ENCODE data around the gene NEK11. TPM values are rescaled to one million over a fixed set of nuclear protein-coding genes. Genes with fewer than 3 reads are reported as not detected.

Gene NEK11
- total RNA-seq, 1 donor from 2014 or later, result 3.9 TPM

DNA sequence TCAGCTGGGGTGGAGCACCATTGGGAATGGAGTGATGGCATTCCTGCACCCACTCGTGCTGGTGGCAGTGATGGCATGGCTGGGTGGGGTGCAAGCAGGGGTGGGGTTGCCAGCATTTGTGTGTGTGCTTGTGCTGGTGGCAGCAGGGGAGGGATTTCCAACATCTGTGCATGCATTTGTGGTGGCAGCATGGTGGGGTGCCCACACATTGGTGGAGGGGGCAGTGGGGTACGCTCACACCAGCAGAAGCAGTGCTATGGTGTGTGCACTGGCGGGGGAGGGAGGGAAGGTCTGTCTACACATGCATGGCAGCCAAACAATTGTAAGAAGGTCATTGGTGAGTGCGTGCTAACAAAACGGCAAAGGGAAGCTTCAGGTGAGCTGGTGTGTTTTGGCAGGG, 278.2 kb downstream of the NEK11 start:
- TF ChIP-seq, protein P1, sequence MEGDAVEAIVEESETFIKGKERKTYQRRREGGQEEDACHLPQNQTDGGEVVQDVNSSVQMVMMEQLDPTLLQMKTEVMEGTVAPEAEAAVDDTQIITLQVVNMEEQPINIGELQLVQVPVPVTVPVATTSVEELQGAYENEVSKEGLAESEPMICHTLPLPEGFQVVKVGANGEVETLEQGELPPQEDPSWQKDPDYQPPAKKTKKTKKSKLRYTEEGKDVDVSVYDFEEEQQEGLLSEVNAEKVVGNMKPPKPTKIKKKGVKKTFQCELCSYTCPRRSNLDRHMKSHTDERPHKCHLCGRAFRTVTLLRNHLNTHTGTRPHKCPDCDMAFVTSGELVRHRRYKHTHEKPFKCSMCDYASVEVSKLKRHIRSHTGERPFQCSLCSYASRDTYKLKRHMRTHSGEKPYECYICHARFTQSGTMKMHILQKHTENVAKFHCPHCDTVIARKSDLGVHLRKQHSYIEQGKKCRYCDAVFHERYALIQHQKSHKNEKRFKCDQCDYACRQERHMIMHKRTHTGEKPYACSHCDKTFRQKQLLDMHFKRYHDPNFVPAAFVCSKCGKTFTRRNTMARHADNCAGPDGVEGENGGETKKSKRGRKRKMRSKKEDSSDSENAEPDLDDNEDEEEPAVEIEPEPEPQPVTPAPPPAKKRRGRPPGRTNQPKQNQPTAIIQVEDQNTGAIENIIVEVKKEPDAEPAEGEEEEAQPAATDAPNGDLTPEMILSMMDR (conservative IDR thresholded peaks at IDR 0.05; ENCODE audit: low read depth, low read length), result no peak
- no peak for DNase-seq (ENCODE audit: low read depth)

DNA sequence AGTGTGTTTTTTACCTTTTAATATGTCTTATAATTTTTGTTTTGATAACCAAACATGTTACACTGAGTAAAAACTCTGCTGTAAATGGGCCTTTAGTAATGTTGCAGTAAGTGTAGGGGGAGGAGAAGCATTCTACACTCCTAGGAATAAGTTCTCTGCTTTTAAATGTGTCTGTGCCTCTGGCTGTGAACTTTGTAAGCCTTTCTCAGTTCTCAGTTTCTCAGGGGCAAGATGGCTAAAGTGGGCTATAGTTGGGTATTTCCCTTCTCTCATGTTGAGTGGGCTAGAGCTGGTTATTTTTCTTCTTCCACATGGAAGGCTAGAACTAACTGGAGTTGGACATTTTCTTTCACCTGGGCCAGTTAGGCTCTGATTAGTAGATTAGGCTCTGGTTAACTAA, 279.6 kb downstream of the NEK11 start:
- TF ChIP-seq, protein P1 (conservative IDR thresholded peaks at IDR 0.05; ENCODE audit: low read depth, low read length), result no peak
- H3K4me3 ChIP-seq (ENCODE audit: low read depth, low read length), result no peak overlapping the region
- DNase-seq (ENCODE audit: low read depth), result no peak

More for the DNA sequence above, 278.2 kb downstream of the NEK11 start:
- no peak overlapping the region for H3K4me3 ChIP-seq (ENCODE audit: low read depth, low read length)

DNA sequence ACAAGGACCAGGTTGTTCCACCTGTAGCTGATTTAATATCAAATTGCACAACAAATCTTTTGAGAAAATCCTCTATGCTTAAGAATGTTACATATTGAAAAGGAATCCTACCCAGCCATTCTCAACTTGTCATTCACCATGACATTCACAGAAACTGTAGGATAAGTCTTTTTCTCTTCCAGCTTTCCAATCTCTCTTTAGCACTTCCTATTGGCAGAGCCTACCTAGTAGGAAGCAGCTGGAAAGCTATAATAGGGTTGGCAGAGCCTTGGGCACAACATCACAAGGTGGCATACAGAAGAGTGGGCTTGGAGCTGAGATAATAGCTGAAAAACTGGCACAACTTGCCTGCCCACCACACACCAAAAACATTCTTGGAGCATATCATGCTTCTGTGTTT, 287.6 kb downstream of the NEK11 start:
- TF ChIP-seq, protein P1 (conservative IDR thresholded peaks at IDR 0.05; ENCODE audit: low read depth, low read length), result no peak
- no peak overlapping the region for H3K4me3 ChIP-seq (ENCODE audit: low read depth, low read length)
- no peak for DNase-seq (ENCODE audit: low read depth)

DNA sequence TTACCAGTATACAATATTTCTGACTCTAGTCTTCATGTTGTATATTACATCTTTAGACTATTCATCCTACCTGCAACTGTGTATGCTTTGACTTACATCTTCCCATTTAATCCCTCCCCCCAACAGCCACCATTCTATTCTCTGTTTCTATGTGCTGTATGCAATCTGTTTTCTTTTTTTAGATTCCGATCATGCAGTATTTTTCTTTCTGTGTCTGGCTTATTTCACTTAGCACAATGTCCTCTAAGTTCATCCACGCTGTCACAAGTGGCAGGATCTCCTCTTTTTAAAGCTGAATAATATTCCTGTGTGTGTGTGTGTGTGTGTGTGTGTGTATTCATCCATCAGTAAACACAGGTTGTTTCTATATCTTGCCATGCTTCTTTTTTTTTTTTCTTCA, 288.5 kb downstream of the NEK11 start:
- TF ChIP-seq, protein P1 (conservative IDR thresholded peaks at IDR 0.05; ENCODE audit: low read depth, low read length), result no peak
- no peak for DNase-seq (ENCODE audit: low read depth)
- no peak overlapping the region for H3K4me3 ChIP-seq (ENCODE audit: low read depth, low read length)

DNA sequence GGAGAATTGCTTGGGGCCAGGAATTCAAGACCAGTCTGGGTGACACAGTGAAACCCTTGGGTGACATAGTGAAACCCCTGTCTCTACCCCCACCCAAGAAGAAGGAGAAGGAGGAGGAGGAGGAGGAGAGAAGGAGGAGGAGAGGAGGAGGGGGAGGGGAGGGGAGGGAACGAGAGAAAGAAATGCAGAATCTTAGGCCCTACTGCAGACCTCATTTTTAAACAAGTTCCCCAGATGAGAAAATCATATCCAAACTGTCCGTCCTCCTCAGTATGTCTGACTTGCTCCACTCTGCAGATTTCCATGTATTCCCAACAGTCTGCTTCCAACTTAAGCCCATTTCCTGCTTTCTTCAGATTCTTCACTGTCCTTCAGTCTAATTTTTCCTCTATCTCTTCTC, 291.0 kb downstream of the NEK11 start:
- no peak overlapping the region for H3K4me3 ChIP-seq (ENCODE audit: low read depth, low read length)
- TF ChIP-seq, protein P1 (conservative IDR thresholded peaks at IDR 0.05; ENCODE audit: low read depth, low read length), result no peak
- no peak for DNase-seq (ENCODE audit: low read depth)

DNA sequence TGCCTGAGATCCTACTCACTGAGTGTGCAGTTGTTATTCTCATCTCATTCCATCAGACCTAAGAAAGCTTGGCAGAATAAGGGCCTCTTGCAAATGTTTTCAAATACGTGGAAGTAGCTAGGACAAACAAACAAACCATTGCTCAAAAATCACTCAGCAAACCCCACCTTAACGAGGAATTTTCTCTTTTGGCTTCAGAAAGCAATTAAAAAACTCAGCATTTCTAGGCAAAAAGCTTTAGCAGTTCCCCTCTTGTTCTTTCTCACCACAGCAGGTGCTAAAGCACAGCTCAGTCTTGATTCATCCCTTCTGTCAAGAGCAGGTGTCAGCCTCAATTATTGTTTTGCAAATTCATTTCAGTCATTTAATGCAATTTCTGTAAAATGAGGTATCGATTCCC, 296.3 kb downstream of the NEK11 start:
- TF ChIP-seq, protein P1 (conservative IDR thresholded peaks at IDR 0.05; ENCODE audit: low read depth, low read length), result no peak
- no peak overlapping the region for H3K4me3 ChIP-seq (ENCODE audit: low read depth, low read length)
- DNase-seq (ENCODE audit: low read depth), result no peak

DNA sequence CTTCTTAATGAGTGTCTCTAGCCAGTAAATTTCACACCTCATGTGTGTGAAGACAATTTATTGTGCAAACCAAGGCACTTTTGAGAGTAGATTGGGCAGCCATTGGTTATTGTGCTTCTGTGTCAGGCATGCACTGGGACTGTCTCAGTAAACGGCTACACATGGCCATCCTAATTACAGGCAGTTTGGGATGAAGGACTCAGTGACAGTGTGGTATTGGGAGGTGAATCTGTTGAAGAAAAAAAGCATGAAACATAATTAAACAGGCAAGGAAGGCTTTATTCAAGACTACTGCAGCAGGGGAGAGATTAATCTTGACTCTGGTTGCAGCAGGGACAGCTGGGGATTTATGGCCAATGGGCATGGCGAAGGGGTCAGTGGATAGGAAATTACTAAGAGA, 297.1 kb downstream of the NEK11 start:
- TF ChIP-seq, protein P1 (conservative IDR thresholded peaks at IDR 0.05; ENCODE audit: low read depth, low read length), result no peak
- no peak overlapping the region for H3K4me3 ChIP-seq (ENCODE audit: low read depth, low read length)
- DNase-seq (ENCODE audit: low read depth), result no peak
